ENCODE measurements around the gene HLA-A. TPM values are rescaled to one million over a fixed set of nuclear protein-coding genes. Genes with fewer than 3 reads are reported as not detected.
"Not testable (repeated sequence)": the region's sequence is repeated elsewhere in the genome, so short reads cannot be mapped to it uniquely, and the experiment has no call there.

Gene HLA-A
- total and polyA plus RNA-seq, 11 donors: 263 to 1,581 (median 361) TPM

GRCh38 chr6:29975561-29975907 is 33.2 kb downstream of the HLA-A start:
- peak overlapping the region; percentile 28 to 69 (median 60) for H3K4me3 ChIP-seq
- WGBS, 4 donors: 11 to 22% (median 12%) methylated on average over 25 of the region's 25 CpGs
- TF ChIP-seq CTCF (IDR thresholded peaks at IDR 0.05): no peak
- TF ChIP-seq POLR2A (IDR thresholded peaks at IDR 0.05): no peak
- no peak for ATAC-seq
- peak overlapping the region in 6 of 12 donors; percentile 40 to 97 (median 60) for H3K27ac ChIP-seq
- intact Hi-C loops (cut with DNase I): loop anchor here in 7 of 10 donors (5.0 to 10.0 kb wide), 4 partner anchors 33 to 88 kb away; partner anchors contain the start of genes HLA-A (in 3 of the 7) and POLR1H (in 1 of the 7)
- DNase-seq: no peak
- H3K27me3 ChIP-seq: peaks cover 0 to 11% (median 0%) of the 10 kb centered on the region in 9 donors
- H3K36me3 ChIP-seq: no peaks in the 10 kb centered on the region
- H3K4me1 ChIP-seq: peaks cover 0 to 29% (median 17%) of the 10 kb centered on the region in 12 donors
- H3K9me3 ChIP-seq: no peaks in the 10 kb centered on the region

GRCh38 chr6:29976253-29976587 is 33.9 kb downstream of the HLA-A start:
- no peak for ATAC-seq
- intact Hi-C loops (cut with DNase I): loop anchor here in 7 of 10 donors (1.0 to 10.0 kb wide), 9 partner anchors 31 to 89 kb away; partner anchors contain the start of genes HLA-A (in 5 of the 7) and POLR1H (in 1 of the 7)
- Histone ChIP-seq H3K9me3 (no peaks in the 10 kb centered on the region), H3K36me3 (no peaks in the 10 kb centered on the region), H3K4me1 (peaks cover 0 to 28% (median 17%) of the 10 kb centered on the region in 12 donors), H3K27me3 (peaks cover 0 to 11% (median 0%) of the 10 kb centered on the region in 9 donors), H3K4me3 (peak overlapping the region; percentile 28 to 69 (median 60)), H3K27ac (peak overlapping the region; percentile 87 to 99 (median 95))
- WGBS, 4 donors: 10 to 25% (median 21%) methylated on average over 8 of the region's 8 CpGs
- TF ChIP-seq POLR2A (IDR thresholded peaks at IDR 0.05) (no peak), CTCF (IDR thresholded peaks at IDR 0.05) (no peak)
- no peak for DNase-seq

- Histone ChIP-seq H3K27me3 (peaks cover 0 to 11% (median 0%) of the 10 kb centered on the region in 9 donors), H3K4me3 (peak overlapping the region; percentile 28 to 69 (median 60)), H3K9me3 (no peaks in the 10 kb centered on the region), H3K4me1 (peaks cover 0 to 28% (median 17%) of the 10 kb centered on the region in 12 donors), H3K36me3 (no peaks in the 10 kb centered on the region), H3K27ac (peak overlapping the region; percentile 87 to 99 (median 95))
- TF ChIP-seq POLR2A (IDR thresholded peaks at IDR 0.05) (peak in 1 of 2 donors; percentile 55), CTCF (IDR thresholded peaks at IDR 0.05) (peak in 7 of 12 donors; percentile 12 to 48 (median 32))
- peak; percentile 89 to 96 (median 95) for ATAC-seq
- intact Hi-C loops (cut with DNase I): loop anchor here in 8 of 10 donors (1.0 to 10.0 kb wide), 9 partner anchors 30 to 90 kb away; partner anchors contain the start of genes HLA-A (in 6 of the 8) and POLR1H (in 1 of the 8)
- WGBS, 4 donors: 0 to 1% (median 0%) methylated on average over 23 to 66 of the region's 66 CpGs
- DNase-seq: peak; percentile 91 to 93 (median 92)
Observed at GRCh38 chr6:29976588-29977424, 34.5 kb downstream of the HLA-A start.

GRCh38 chr6:29977425-29977727 is 35.0 kb downstream of the HLA-A start:
- Histone ChIP-seq H3K9me3 (no peaks in the 10 kb centered on the region), H3K36me3 (no peaks in the 10 kb centered on the region), H3K4me1 (peaks cover 0 to 28% (median 17%) of the 10 kb centered on the region in 12 donors), H3K4me3 (peak overlapping the region; percentile 28 to 69 (median 60)), H3K27me3 (peaks cover 0 to 11% (median 0%) of the 10 kb centered on the region in 9 donors), H3K27ac (peak overlapping the region; percentile 87 to 99 (median 95))
- TF ChIP-seq POLR2A (IDR thresholded peaks at IDR 0.05) (no peak), CTCF (IDR thresholded peaks at IDR 0.05) (no peak)
- no peak for DNase-seq
- WGBS, 4 donors: 54 to 63% (median 56%) methylated on average over 4 of the region's 4 CpGs
- intact Hi-C loops (cut with DNase I): loop anchor here in 8 of 10 donors (1.0 to 10.0 kb wide), 8 partner anchors 29 to 91 kb away; partner anchors contain the start of genes HLA-A (in 4 of the 8) and POLR1H (in 1 of the 8)
- ATAC-seq: no peak

- DNase-seq, H3K9me3 ChIP-seq, ATAC-seq, H3K4me3 ChIP-seq, H3K36me3 ChIP-seq, H3K27ac ChIP-seq: not testable (repeated sequence)
- 48 to 100% (median 98%) methylated on average over 2 to 4 of the region's 4 CpGs for WGBS, 4 donors
- H3K27me3 ChIP-seq: peaks cover 0 to 11% (median 0%) of the 10 kb centered on the region in 9 donors
- intact Hi-C loops (cut with DNase I): loop anchor here in 1 of 10 donors (10.0 kb wide), 1 partner anchor 55 kb away; no protein-coding TSS in a partner anchor
- H3K4me1 ChIP-seq: peaks cover 0 to 23% (median 13%) of the 10 kb centered on the region in 12 donors
Observed at GRCh38 chr6:29980013-29980412, 37.7 kb downstream of the HLA-A start.

Data from heart left ventricle (tissue), 16 donors.